ENCODE results near the gene PTPA. TPM values are rescaled to one million over a fixed set of nuclear protein-coding genes. Genes with fewer than 3 reads are reported as not detected.

The PTPA gene
- total and polyA plus RNA-seq, 2 donors (not counting 3 experiments of a cell fraction or from before 2014, with no cell fraction given): 97.7 to 121 TPM

GRCh38 chr9:129080298-129080600 lies 31.0 kb upstream of the PTPA start:
- H3K36me3 ChIP-seq (ENCODE audit: control insufficient read depth in 2 of 2, extremely low read depth in 1 of 2, insufficient read depth in 2 of 2, low read length in 2 of 2): peaks cover 0 to 3% of the 10 kb centered on the region in 2 experiments
- peak overlapping the region; percentile 80 for H3K4me2 ChIP-seq (ENCODE audit: insufficient read depth, low read length)
- intact Hi-C loops (cut with micrococcal nuclease) (loop anchor here (2.0 kb wide), 1 partner anchor 43 kb away; the partner anchor contains the start of gene MIGA2), dilution Hi-C loops (cut with MboI; ENCODE audit: extremely low pct_ligation_motif_present, low sequenced_read_pairs) (no loop called here)
- H3K27ac ChIP-seq (ENCODE audit: insufficient read depth, low read depth, low read length): no peak overlapping the region
- no peaks in the 10 kb centered on the region for H3K9me3 ChIP-seq (replicated peaks; ENCODE audit: control insufficient read depth, insufficient read depth, low read length)
- peaks cover 20% of the 10 kb centered on the region for H3K79me2 ChIP-seq (ENCODE audit: control insufficient read depth, insufficient read depth, low read length)
- peak overlapping the region; percentile 28 for H3K9ac ChIP-seq (replicated peaks; ENCODE audit: extremely low read depth, insufficient read depth, low read length)
- H3K9me1 ChIP-seq (replicated peaks; ENCODE audit: control insufficient read depth, extremely low read depth, insufficient read depth, low read length): no peaks in the 10 kb centered on the region
- FAIRE-seq (peak; percentile 21), DNase-seq (ENCODE audit: low read depth, low spot score) (peak; percentile 7)
- ChIA-PET POLR2A (no interaction called here), CTCF (no interaction called here)
- H3K4me3 ChIP-seq (replicated peaks in 1 of 3; ENCODE audit: insufficient read depth in 1 of 3, low read depth in 1 of 3, low read length in 3 of 3): peak overlapping the region; percentile 44 to 63 (median 62)
- H3K27me3 ChIP-seq (ENCODE audit: control insufficient read depth in 2 of 2, insufficient read depth in 2 of 2, low read length in 2 of 2): no peaks in the 10 kb centered on the region
- no TSS peak for BruUV-seq (replicated peaks)
- no peaks in the 10 kb centered on the region for H4K20me1 ChIP-seq (replicated peaks; ENCODE audit: control insufficient read depth, extremely low read depth, insufficient read depth, low read length)
- TF ChIP-seq POLR2A (IDR thresholded peaks at IDR 0.05; ENCODE audit: low read depth, low read length) (no peak), FOS (IDR thresholded peaks at IDR 0.05; ENCODE audit: borderline replicate concordance, insufficient read depth, low read length) (no peak), EZH2 (IDR thresholded peaks at IDR 0.05; ENCODE audit: borderline replicate concordance, low read depth, low read length, severe bottlenecking) (no peak), MAX (IDR thresholded peaks at IDR 0.05; ENCODE audit: insufficient read depth, insufficient read length) (no peak), MYC (IDR thresholded peaks at IDR 0.05; ENCODE audit: low read depth, low read length) (no peak), JUN (IDR thresholded peaks at IDR 0.05; ENCODE audit: borderline replicate concordance, insufficient read depth, insufficient read length, low read depth) (no peak)
- H3K4me1 ChIP-seq (ENCODE audit: control insufficient read depth, extremely low read depth, insufficient read depth, low read length): peaks cover 16% of the 10 kb centered on the region
- peak overlapping the region; percentile 93 for H2AFZ ChIP-seq (ENCODE audit: low read depth, low read length)

- intact Hi-C loops (cut with micrococcal nuclease): loop anchor here (1.0 to 2.0 kb wide), 2 partner anchors 30 to 44 kb away; partner anchors contain the start of genes CRAT and MIGA2
- no peaks in the 10 kb centered on the region for H3K9me1 ChIP-seq (replicated peaks; ENCODE audit: control insufficient read depth, extremely low read depth, insufficient read depth, low read length)
- dilution Hi-C loops (cut with MboI; ENCODE audit: extremely low pct_ligation_motif_present, low sequenced_read_pairs): no loop called here
Measured at GRCh38 chr9:129080601-129081387, 30.4 kb upstream of the PTPA start, which contains the start of gene DOLPP1. Gene DOLPP1, plus strand, starts transcription at chr9:129081111. Its CDS starts 21 bp downstream, at chr9:129081132.

More at GRCh38 chr9:129080601-129081387, 30.4 kb upstream of the PTPA start, which contains the start of gene DOLPP1:
- POLR2A ChIA-PET: no interaction called here
- Histone ChIP-seq H3K79me2 (ENCODE audit: control insufficient read depth, insufficient read depth, low read length) (peaks cover 20% of the 10 kb centered on the region), H3K9me3 (replicated peaks; ENCODE audit: control insufficient read depth, insufficient read depth, low read length) (no peaks in the 10 kb centered on the region), H4K20me1 (replicated peaks; ENCODE audit: control insufficient read depth, extremely low read depth, insufficient read depth, low read length) (no peaks in the 10 kb centered on the region), H3K4me3 (replicated peaks in 1 of 3; ENCODE audit: insufficient read depth in 1 of 3, low read depth in 1 of 3, low read length in 3 of 3) (peak within 1 kb of the TSS; percentile 62 to 81 (median 75)), H3K4me1 (ENCODE audit: control insufficient read depth, extremely low read depth, insufficient read depth, low read length) (peaks cover 16% of the 10 kb centered on the region), H3K27me3 (ENCODE audit: control insufficient read depth in 2 of 2, insufficient read depth in 2 of 2, low read length in 2 of 2) (no peaks in the 10 kb centered on the region), H3K36me3 (ENCODE audit: control insufficient read depth in 2 of 2, extremely low read depth in 1 of 2, insufficient read depth in 2 of 2, low read length in 2 of 2) (peaks cover 0 to 5% of the 10 kb centered on the region in 2 experiments), H2AFZ (ENCODE audit: low read depth, low read length) (peak within 1 kb of the TSS; percentile 93), H3K27ac (ENCODE audit: insufficient read depth, low read depth, low read length) (no peak within 1 kb of the TSS), H3K4me2 (ENCODE audit: insufficient read depth, low read length) (peak within 1 kb of the TSS; percentile 80), H3K9ac (replicated peaks; ENCODE audit: extremely low read depth, insufficient read depth, low read length) (peak within 1 kb of the TSS; percentile 49)
- CTCF ChIA-PET: interaction anchor here (0.9 to 1.5 kb wide), 3 partner anchors 51 to 379 kb away, joined by 3 to 4 read pairs (median 3); partner anchors contain the start of gene PKN3
- DNase-seq (ENCODE audit: low read depth, low spot score): peak; percentile 100
- TF ChIP-seq EZH2 (IDR thresholded peaks at IDR 0.05; ENCODE audit: borderline replicate concordance, low read depth, low read length, severe bottlenecking) (peak; percentile 95), POLR2A (IDR thresholded peaks at IDR 0.05; ENCODE audit: low read depth, low read length) (peak; percentile 6), MAX (IDR thresholded peaks at IDR 0.05; ENCODE audit: insufficient read depth, insufficient read length) (no peak), CTCF (IDR thresholded peaks at IDR 0.05; ENCODE audit: extremely low read depth in 1 of 2, insufficient read depth in 1 of 2, low read depth in 1 of 2, low read length in 2 of 2) (no peak), POLR2AphosphoS5 (IDR thresholded peaks at IDR 0.05; ENCODE audit: insufficient read depth, low read depth, low read length) (peak; percentile 52), JUN (IDR thresholded peaks at IDR 0.05; ENCODE audit: borderline replicate concordance, insufficient read depth, insufficient read length, low read depth) (no peak), GATA2 (IDR thresholded peaks at IDR 0.05; ENCODE audit: insufficient read depth, insufficient read length, low read depth, low read length) (no peak), MYC (IDR thresholded peaks at IDR 0.05; ENCODE audit: low read depth, low read length) (no peak), FOS (IDR thresholded peaks at IDR 0.05; ENCODE audit: borderline replicate concordance, insufficient read depth, low read length) (no peak)
- BruUV-seq (replicated peaks): no TSS peak
- FAIRE-seq: peak; percentile 99

All from endothelial cell of umbilical vein (primary cell).